CD4-positive, alpha-beta T cell (primary cell): ENCODE measurements around the gene LYPD3. TPM values are rescaled to one million over a fixed set of nuclear protein-coding genes. Genes with fewer than 3 reads are reported as not detected.

Source experiments
- ATAC-seq: fragments of 200-7000 bp; cut with Tn5 transposase; one replicate; pipeline ENCODE4 v1.10.0; 2022; ENCODE audit warnings: mild to moderate bottlenecking; ENCODE audit not compliant: poor library complexity
- CTCF ChIA-PET: fragments of 350-600 bp; sonication (Branson Sonifier 250); formaldehyde crosslinking; loops from one replicate; lab custom pipeline; 2021; ENCODE audit warnings: antibody characterized with exemption, inconsistent platforms; lab: Charles Lee
- POLR2A ChIA-PET: fragments of 350-600 bp; sonication (Branson Sonifier 250); formaldehyde crosslinking; loops from one replicate; lab custom pipeline; 2021; ENCODE audit warnings: antibody characterized with exemption, inconsistent platforms; lab: Charles Lee
- DNase-seq, 14 experiments: peaks; one replicate each; pipeline ENCODE4 v3.0.0-alpha.2; 2013 to 2020; ENCODE audit warnings: mixed read lengths in 2 of 14
- H3K27ac ChIP-seq, 2 donors: one replicate each; pipeline versions ENCODE4 v1.5.1 to v1.7.0; 2013; ENCODE audit warnings: low read length in 2 of 2, low read depth in 1 of 2, mild to moderate bottlenecking in 1 of 2
- H3K27me3 ChIP-seq, 2 experiments: 1 replicate in 1 of 2; 2 replicates in 1 of 2; pipeline versions ENCODE4 v1.6.1 to v1.7.0; 2013; ENCODE audit warnings: low read length in 2 of 2, control low read depth in 1 of 2, mild to moderate bottlenecking in 1 of 2, moderate library complexity in 1 of 2; ENCODE audit not compliant: insufficient read depth in 2 of 2, control insufficient read depth in 1 of 2
- H3K36me3 ChIP-seq: one replicate; pipeline ENCODE4 v1.6.1; 2013; ENCODE audit warnings: low read length, control low read depth; ENCODE audit not compliant: insufficient read depth
- H3K4me1 ChIP-seq: one replicate; pipeline ENCODE4 v1.6.1; 2013; ENCODE audit warnings: low read length, control low read depth; ENCODE audit not compliant: insufficient read depth
- H3K4me3 ChIP-seq: one replicate; pipeline ENCODE4 v1.5.1; 2013; ENCODE audit warnings: mild to moderate bottlenecking, low read length, moderate library complexity
- H3K9me3 ChIP-seq, 2 experiments: 1 replicate in 1 of 2; 2 replicates in 1 of 2; pipeline versions ENCODE4 v1.6.1 to v1.7.0; 2013; ENCODE audit warnings: low read length in 2 of 2, mild to moderate bottlenecking in 2 of 2, control low read depth in 1 of 2, moderate library complexity in 1 of 2; ENCODE audit not compliant: control insufficient read depth in 1 of 2, insufficient read depth in 1 of 2
- H3K27ac Mint-ChIP-seq: one replicate; pipeline ENCODE4 v1.8.0; 2020; ENCODE audit warnings: mixed read lengths
- H3K27me3 Mint-ChIP-seq: one replicate; pipeline ENCODE4 v1.8.0; 2021; ENCODE audit warnings: mixed read lengths
- H3K36me3 Mint-ChIP-seq: one replicate; pipeline ENCODE4 v1.8.0; 2021; ENCODE audit warnings: low read depth, mixed read lengths
- H3K4me1 Mint-ChIP-seq: one replicate; pipeline ENCODE4 v1.8.0; 2021; ENCODE audit warnings: low read depth, mixed read lengths
- H3K4me3 Mint-ChIP-seq: one replicate; pipeline ENCODE4 v1.8.0; 2020; ENCODE audit warnings: mild to moderate bottlenecking, mixed read lengths
- H3K9me3 Mint-ChIP-seq: one replicate; pipeline ENCODE4 v1.8.0; 2020; ENCODE audit warnings: mixed read lengths
- intact Hi-C, 2 experiments: fragments of 100-400 bp; cut with DNase I in 1 of 2; cut with micrococcal nuclease in 1 of 2; formaldehyde crosslinking; loops; one replicate each; pipeline versions ENCODE4 v1.15.1 to v1.9.0; 2023 to 2025; cut with DNase I, micrococcal nuclease
- total RNA-seq, 174 experiments: library from RNA in 2 of 174; stranded (reverse) in 2 of 174; gene quantifications; one replicate each; pipeline ENCODE4 v1.2.3 and lab custom pipeline; 2021 to 2026
- TF ChIP-seq, protein P1 (sequence below): fragments of 200-600 bp; IDR thresholded peaks from one replicate; pipeline ENCODE4 v1.8.0; 2022; ENCODE audit warnings: antibody characterized with exemption, mild to moderate bottlenecking

LYPD3 gene
- total RNA-seq, 2 experiments from 2014 or later, result 35.6 to 37.3 TPM

DNA sequence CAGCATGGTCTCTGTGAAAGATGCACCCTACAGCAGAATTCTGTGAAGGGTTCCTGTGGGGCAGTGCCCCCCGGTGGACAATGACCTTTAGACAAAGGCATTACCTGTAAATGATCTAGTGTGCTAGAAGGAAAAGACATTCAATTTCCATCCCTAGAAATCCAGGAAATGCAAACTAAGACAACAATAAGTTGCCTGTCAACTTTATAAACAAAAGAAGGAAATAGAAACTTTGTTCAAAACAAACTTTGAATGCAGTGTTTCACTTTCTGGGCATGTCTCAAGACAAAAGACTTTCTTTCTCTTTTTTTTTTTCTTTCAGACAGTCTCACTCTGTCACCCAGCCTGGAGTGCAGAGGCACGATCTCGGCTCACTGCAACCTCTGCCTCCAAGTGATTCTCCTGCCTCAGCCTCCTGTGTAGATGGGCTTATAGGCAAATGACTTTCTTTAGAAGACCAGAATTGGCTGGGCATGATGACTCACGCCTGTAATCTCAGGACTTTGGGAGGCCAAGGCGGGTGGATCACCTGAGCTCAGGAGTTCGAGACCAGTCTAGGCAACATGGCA lies 35.2 kb downstream of the LYPD3 start:
- Mint-ChIP-seq H3K9me3 (no peaks in the 10 kb centered on the region), H3K27me3 (no peaks in the 10 kb centered on the region), H3K27ac (peak overlapping the region; percentile 89), H3K4me1 (peaks cover 39% of the 10 kb centered on the region), H3K36me3 (no peaks in the 10 kb centered on the region), H3K4me3 (peak overlapping the region; percentile 16)
- intact Hi-C loops, result loop anchor here in 1 of 2 experiments (10.0 kb wide), 1 partner anchor 375 kb away; the partner anchor contains the start of gene LYPD5
- Histone ChIP-seq H3K27me3 (no peaks in the 10 kb centered on the region), H3K4me3 (no peak overlapping the region), H3K27ac (peak overlapping the region in 1 of 2 donors; percentile 53), H3K4me1 (peaks cover 17% of the 10 kb centered on the region), H3K36me3 (no peaks in the 10 kb centered on the region), H3K9me3 (no peaks in the 10 kb centered on the region)
- POLR2A ChIA-PET, result interaction anchor here (0.8 to 1.4 kb wide), 2 partner anchors 17 to 33 kb away, joined by 3 to 4 read pairs; no protein-coding TSS in a partner anchor
- TF ChIP-seq, protein P1, sequence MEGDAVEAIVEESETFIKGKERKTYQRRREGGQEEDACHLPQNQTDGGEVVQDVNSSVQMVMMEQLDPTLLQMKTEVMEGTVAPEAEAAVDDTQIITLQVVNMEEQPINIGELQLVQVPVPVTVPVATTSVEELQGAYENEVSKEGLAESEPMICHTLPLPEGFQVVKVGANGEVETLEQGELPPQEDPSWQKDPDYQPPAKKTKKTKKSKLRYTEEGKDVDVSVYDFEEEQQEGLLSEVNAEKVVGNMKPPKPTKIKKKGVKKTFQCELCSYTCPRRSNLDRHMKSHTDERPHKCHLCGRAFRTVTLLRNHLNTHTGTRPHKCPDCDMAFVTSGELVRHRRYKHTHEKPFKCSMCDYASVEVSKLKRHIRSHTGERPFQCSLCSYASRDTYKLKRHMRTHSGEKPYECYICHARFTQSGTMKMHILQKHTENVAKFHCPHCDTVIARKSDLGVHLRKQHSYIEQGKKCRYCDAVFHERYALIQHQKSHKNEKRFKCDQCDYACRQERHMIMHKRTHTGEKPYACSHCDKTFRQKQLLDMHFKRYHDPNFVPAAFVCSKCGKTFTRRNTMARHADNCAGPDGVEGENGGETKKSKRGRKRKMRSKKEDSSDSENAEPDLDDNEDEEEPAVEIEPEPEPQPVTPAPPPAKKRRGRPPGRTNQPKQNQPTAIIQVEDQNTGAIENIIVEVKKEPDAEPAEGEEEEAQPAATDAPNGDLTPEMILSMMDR, result no peak
- DNase-seq, result peak in 2 of 14 experiments; percentile 45 to 56
- peak; percentile 79 for ATAC-seq
- CTCF ChIA-PET, result interaction anchor here (1.8 to 3.0 kb wide), 2 partner anchors 89 to 90 kb away, joined by 6 to 65 read pairs; no protein-coding TSS in a partner anchor

DNA sequence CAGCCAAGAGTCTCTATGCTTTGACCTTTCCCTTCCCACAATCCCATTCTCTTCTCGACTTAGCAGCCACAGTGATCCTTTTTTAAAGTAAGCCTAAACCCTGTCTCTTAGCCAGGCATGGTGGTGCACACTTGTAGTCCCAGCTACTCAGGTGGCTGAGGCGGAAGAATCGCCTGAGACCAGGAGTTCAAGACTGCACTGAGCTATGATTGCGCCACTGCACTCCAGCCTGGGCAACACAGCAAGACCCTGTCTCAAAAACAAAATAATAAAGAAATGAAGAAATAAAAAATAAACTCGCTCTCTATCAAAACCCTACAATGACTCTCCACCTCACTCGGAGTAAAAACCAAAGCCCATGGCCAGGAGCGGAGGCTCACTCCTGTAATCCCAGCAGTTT lies 36.0 kb downstream of the LYPD3 start:
- H3K4me1 Mint-ChIP-seq, result peaks cover 39% of the 10 kb centered on the region
- CTCF ChIA-PET, result interaction anchor here (1.8 kb wide), 1 partner anchor 90 kb away, joined by 6 read pairs; no protein-coding TSS in a partner anchor
- Histone ChIP-seq H3K27ac (no peak overlapping the region), H3K9me3 (no peaks in the 10 kb centered on the region), H3K4me1 (peaks cover 17% of the 10 kb centered on the region), H3K27me3 (no peaks in the 10 kb centered on the region), H3K36me3 (no peaks in the 10 kb centered on the region), H3K4me3 (no peak overlapping the region)
- intact Hi-C loops, result no loop called here
- POLR2A ChIA-PET, result no interaction called here
- H3K27ac Mint-ChIP-seq, result peak overlapping the region; percentile 89
- H3K27me3 Mint-ChIP-seq, result no peaks in the 10 kb centered on the region
- no peak for DNase-seq
- H3K4me3 Mint-ChIP-seq, result no peak overlapping the region
- no peaks in the 10 kb centered on the region for H3K9me3 Mint-ChIP-seq
- TF ChIP-seq, protein P1, result no peak
- no peak for ATAC-seq
- no peaks in the 10 kb centered on the region for H3K36me3 Mint-ChIP-seq

DNA sequence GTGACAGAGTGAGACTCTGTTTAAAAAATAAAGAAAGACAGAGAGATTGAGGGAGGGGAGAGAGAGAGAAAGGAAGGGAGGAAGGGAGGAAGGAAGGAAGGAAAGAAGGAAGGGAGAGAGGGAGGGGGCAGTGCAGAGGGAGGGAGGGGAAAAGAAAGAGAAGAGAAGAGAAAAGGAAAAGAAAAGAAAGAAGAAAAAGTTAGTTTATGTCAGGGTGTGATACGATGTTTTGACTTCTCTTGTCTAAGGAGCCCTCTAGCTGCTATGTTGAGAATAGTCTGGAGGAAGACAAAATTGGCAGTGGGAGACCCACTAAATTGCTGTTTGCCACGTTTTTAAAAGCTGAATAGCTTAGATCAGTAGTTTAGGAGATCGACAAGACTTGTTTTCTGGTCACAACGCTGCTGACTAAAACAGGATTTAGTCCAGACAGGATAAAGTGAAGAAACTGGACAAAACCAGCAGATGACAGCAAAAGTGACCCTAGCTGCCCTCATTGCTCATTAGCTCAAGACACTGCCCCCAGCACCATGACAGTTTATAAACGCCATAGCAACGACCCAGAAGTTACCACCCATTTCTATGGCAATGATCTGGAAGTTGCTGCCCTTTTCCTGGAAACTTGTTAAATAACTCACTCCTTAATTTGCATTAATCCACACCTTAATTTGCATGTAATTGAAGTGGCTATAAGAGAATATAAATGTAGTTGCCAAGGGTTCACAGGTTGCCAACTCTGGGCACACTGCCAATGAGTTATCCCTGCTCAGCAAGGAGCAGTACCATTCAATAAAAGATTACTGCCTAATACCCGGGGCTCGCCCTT lies 39.6 kb downstream of the LYPD3 start:
- POLR2A ChIA-PET, result interaction anchor here (1.7 kb wide), 1 partner anchor 13 kb away, joined by 4 read pairs; no protein-coding TSS in a partner anchor
- CTCF ChIA-PET, result interaction anchor here (1.1 kb wide), 1 partner anchor 21 kb away, joined by 4 read pairs; no protein-coding TSS in a partner anchor
- H3K9me3 ChIP-seq, result no peaks in the 10 kb centered on the region
- H3K36me3 Mint-ChIP-seq, result no peaks in the 10 kb centered on the region
- TF ChIP-seq, protein P1, result peak; percentile 24
- no peak overlapping the region for H3K4me3 Mint-ChIP-seq
- no peaks in the 10 kb centered on the region for H3K9me3 Mint-ChIP-seq
- ATAC-seq (no peak), DNase-seq (peak in 1 of 14 experiments; percentile 13)
- no peak overlapping the region for H3K4me3 ChIP-seq
- no peak overlapping the region for H3K27ac ChIP-seq
- H3K36me3 ChIP-seq, result no peaks in the 10 kb centered on the region
- no peaks in the 10 kb centered on the region for H3K27me3 Mint-ChIP-seq
- peaks cover 7% of the 10 kb centered on the region for H3K4me1 ChIP-seq
- intact Hi-C loops, result no loop called here
- H3K4me1 Mint-ChIP-seq, result peaks cover 23% of the 10 kb centered on the region
- H3K27ac Mint-ChIP-seq, result no peak overlapping the region
- no peaks in the 10 kb centered on the region for H3K27me3 ChIP-seq
